GM12878 (cell line): ENCODE results near the gene VTI1A. TPM values are rescaled to one million over a fixed set of nuclear protein-coding genes. Genes with fewer than 3 reads are reported as not detected.

ENCODE experiments used
- ATAC-seq: fragments of 200-7000 bp; cut with Tn5 transposase; 3 replicates; pipeline ENCODE4 v1.9.1; 2020; ENCODE audit warnings: mild to moderate bottlenecking, moderate library complexity
- BruUV-seq: library from RNA; stranded (reverse); fragments of 400-500 nt; replicated peaks from 2 replicates; lab custom pipeline; 2021; lab: Mats Ljungman, UMichigan
- CTCF ChIA-PET: fragments of 300-600 bp; sonication (Branson Sonifier 250); formaldehyde crosslinking; extraction: SDS; loops from one replicate; lab custom pipeline; 2021; ENCODE audit warnings: inconsistent platforms; lab: Yijun Ruan, JAX
- POLR2A ChIA-PET: fragments of 350-600 bp; formaldehyde crosslinking; extraction: SDS; loops from one replicate; lab custom pipeline; 2021; ENCODE audit warnings: inconsistent platforms; lab: Charles Lee
- RAD21 ChIA-PET: fragments of 300-600 bp; sonication (Branson Sonifier 250); formaldehyde crosslinking; loops from one replicate; lab custom pipeline; 2023; ENCODE audit warnings: antibody characterized with exemption; ENCODE audit not compliant: unreplicated experiment; lab: Charles Lee
- SMC1A ChIA-PET: fragments of 300-600 bp; sonication (Branson Sonifier 250); formaldehyde crosslinking; loops from one replicate; lab custom pipeline; 2023; ENCODE audit not compliant: unreplicated experiment, uncharacterized antibody; lab: Charles Lee
- DNase-seq: peaks from one replicate; pipeline ENCODE4 v3.0.0-alpha.2; 2011; ENCODE audit warnings: low read depth, low spot score
- FAIRE-seq: peaks from 3 replicates; lab custom pipeline; 2011; peaks lifted over from hg19 to GRCh38; lab: Jason Lieb, UNC
- H2AFZ ChIP-seq: 2 replicates; pipeline ENCODE4 v1.6.0; 2011; ENCODE audit warnings: low read depth, low read length, control low read depth; ENCODE audit not compliant: control insufficient read depth
- H3K27ac ChIP-seq: 2 replicates; pipeline ENCODE4 v1.5.1; 2011; ENCODE audit warnings: control low read depth; ENCODE audit not compliant: control insufficient read depth, insufficient read depth
- H3K27me3 ChIP-seq, 2 experiments: replicated peaks in 1 of 2; 2 replicates each; pipeline versions ENCODE4 v1.6.0 to v1.6.1; 2011; ENCODE audit warnings: low read length in 1 of 2; ENCODE audit not compliant: control insufficient read depth in 2 of 2, insufficient read depth in 2 of 2
- H3K36me3 ChIP-seq, 2 experiments: 2 replicates each; pipeline ENCODE4 v1.5.1; 2011; ENCODE audit warnings: low read length in 1 of 2; ENCODE audit not compliant: control insufficient read depth in 2 of 2, insufficient read depth in 2 of 2
- H3K4me1 ChIP-seq: 2 replicates; pipeline ENCODE4 v1.6.1; 2011; ENCODE audit warnings: mild to moderate bottlenecking, low read length, moderate library complexity, mixed read lengths; ENCODE audit not compliant: control insufficient read depth, insufficient read depth
- H3K4me2 ChIP-seq: 2 replicates; pipeline ENCODE4 v1.6.0; 2011; ENCODE audit warnings: control low read depth; ENCODE audit not compliant: control insufficient read depth, insufficient read depth
- H3K4me3 ChIP-seq: fragments of 200-600 bp; sonication (generic); 2 replicates; pipeline ENCODE4 v1.5.1; 2016
- H3K79me2 ChIP-seq: 2 replicates; pipeline ENCODE4 v1.6.0; 2011; ENCODE audit warnings: low read length; ENCODE audit not compliant: control insufficient read depth, insufficient read depth
- H3K9ac ChIP-seq: 2 replicates; pipeline ENCODE4 v1.8.0; 2011; ENCODE audit warnings: low read length, control low read depth, mixed read lengths; ENCODE audit not compliant: control insufficient read depth, insufficient read depth
- H3K9me3 ChIP-seq: replicated peaks from 3 replicates; pipeline ENCODE4 v1.5.1; 2011; ENCODE audit warnings: mild to moderate bottlenecking, low read length; ENCODE audit not compliant: control insufficient read depth, insufficient read depth
- H4K20me1 ChIP-seq: 2 replicates; pipeline ENCODE4 v1.6.0; 2011; ENCODE audit not compliant: control insufficient read depth, insufficient read depth
- BCL3 ChIP-seq: IDR thresholded peaks from 2 replicates; pipeline ENCODE4 v1.6.1; 2011; ENCODE audit warnings: borderline replicate concordance, low read depth, mild to moderate bottlenecking, moderate library complexity, low read length; ENCODE audit not compliant: insufficient read depth, poor library complexity, severe bottlenecking
- CEBPB ChIP-seq, 2 experiments: fragments of 150-350 bp in 1 of 2; IDR thresholded peaks; 2 replicates each; pipeline ENCODE4 v1.6.1; 2012 to 2014; ENCODE audit warnings: low read depth in 2 of 2, low read length in 2 of 2, borderline replicate concordance in 1 of 2, inconsistent platforms in 1 of 2
- CHD1 ChIP-seq: IDR thresholded peaks from 2 replicates; pipeline ENCODE4 v1.6.1; 2012; ENCODE audit warnings: low read depth, low read length, improper control_type of control experiment
- IKZF1 ChIP-seq: fragments of 450-650 bp; conservative IDR thresholded peaks from 2 replicates; pipeline ENCODE4 v1.6.1; 2017; ENCODE audit warnings: antibody characterized with exemption, mild to moderate bottlenecking
- MLLT1 ChIP-seq: fragments of 450-650 bp; IDR thresholded peaks from 2 replicates; pipeline ENCODE4 v1.6.1; 2016; ENCODE audit warnings: mild to moderate bottlenecking
- NR2F1 ChIP-seq: fragments of 450-650 bp; conservative IDR thresholded peaks from 2 replicates; pipeline ENCODE4 v1.6.1; 2017; ENCODE audit warnings: mild to moderate bottlenecking
- RCOR1 ChIP-seq: conservative IDR thresholded peaks from 2 replicates; pipeline ENCODE4 v1.6.1; 2012; ENCODE audit warnings: low read depth, low read length, improper control_type of control experiment
- SKIL ChIP-seq: fragments of 450-650 bp; IDR thresholded peaks from 2 replicates; pipeline ENCODE4 v1.6.1; 2017; ENCODE audit warnings: mild to moderate bottlenecking, low read depth, inconsistent platforms; ENCODE audit not compliant: poor library complexity, severe bottlenecking
- SMAD5 ChIP-seq: IDR thresholded peaks from 2 replicates; pipeline ENCODE4 v1.6.1; 2016; ENCODE audit warnings: antibody characterized with exemption, low read depth
- SREBF2 ChIP-seq: IDR thresholded peaks from 2 replicates; pipeline ENCODE4 v1.6.1; 2012; ENCODE audit warnings: mild to moderate bottlenecking, low read length
- SUZ12 ChIP-seq: fragments of 200-600 bp; sonication (generic); IDR thresholded peaks from one replicate; pipeline ENCODE4 v1.6.1; 2018; ENCODE audit warnings: antibody characterized with exemption, mild to moderate bottlenecking; ENCODE audit not compliant: unreplicated experiment
- ZBTB4 ChIP-seq: fragments of 450-650 bp; formaldehyde crosslinking; IDR thresholded peaks from 2 replicates; pipeline ENCODE4 v1.4.0; 2022; ENCODE audit warnings: mild to moderate bottlenecking, moderate library complexity
- WGBS: methylation state at CpG from one replicate; pipeline ENCODE4 v1.1.6; 2016; ENCODE audit warnings: low lambda C conversion rate; ENCODE audit not compliant: insufficient replicate concordance, insufficient coverage; ENCODE audit errors: missing lambda C conversion rate; 5-methylcytosine and 5-hydroxymethylcytosine counted together
- in situ Hi-C: fragments of 300-500 bp; cut with MboI; formaldehyde crosslinking; loops from 9 replicates; pipeline ENCODE4 v1.14.3; 2018; ENCODE audit warnings: mixed read lengths
- intact Hi-C: fragments of 100-400 bp; cut with micrococcal nuclease; formaldehyde crosslinking; loops from one replicate; pipeline ENCODE4 v1.14.2; 2022; ENCODE audit not compliant: unreplicated experiment
- polyA plus RNA-seq, 11 experiments: library from polyadenylated mRNA; depleted of rRNA in 4 of 11; unstranded in 6 of 11; stranded (reverse) in 5 of 11; fragments of >200 nt; fragmentation: Nextera tagmentation in 4 of 11; fragmentation: Illumina TruSeq in 1 of 11; extraction: Ambion mirVana in 4 of 11; extraction: Trizol in 1 of 11; gene quantifications; 1 replicate in 1 of 11; 2 replicates in 10 of 11; pipeline versions ENCODE4 v1.2.1 to v1.2.3, GENCODE V29; 2011 to 2016; ENCODE audit warnings: inconsistent platforms in 2 of 11, missing spikeins in 2 of 11, low read depth in 1 of 11
- total RNA-seq, 4 experiments: library from RNA; depleted of rRNA in 3 of 4; stranded (reverse); fragments of >200 nt in 3 of 4; fragmentation: Illumina TruSeq in 1 of 4; extraction: Trizol in 1 of 4; gene quantifications; 2 replicates each; pipeline versions ENCODE4 v1.2.1 to v1.2.3, GENCODE V29; 2013 to 2021

The VTI1A gene
- total and polyA plus RNA-seq, 10 of the 15 experiments (the other 5 are each of a cell fraction or from before 2014, with no cell fraction given), result 12.4 to 43.2 (median 27.5) TPM

GRCh38 chr10:112775381-112775780, 328.4 kb downstream of the VTI1A start:
- intact Hi-C loops, result no loop called here
- H3K79me2 ChIP-seq, result no peaks in the 10 kb centered on the region
- H3K4me1 ChIP-seq, result no peaks in the 10 kb centered on the region
- WGBS, result 98% methylated on average over 2 of the region's 2 CpGs
- ChIA-PET CTCF (no interaction called here), RAD21 (no interaction called here), POLR2A (interaction anchor here (0.5 kb wide), 1 partner anchor 170 kb away, joined by 5 read pairs; no protein-coding TSS in a partner anchor), SMC1A (no interaction called here)
- no peak for DNase-seq
- no peak overlapping the region for H2AFZ ChIP-seq
- in situ Hi-C loops, result no loop called here
- no peak overlapping the region for H3K9ac ChIP-seq
- no peak for FAIRE-seq
- H3K9me3 ChIP-seq, result no peaks in the 10 kb centered on the region
- H4K20me1 ChIP-seq, result no peaks in the 10 kb centered on the region
- H3K27me3 ChIP-seq, result no peaks in the 10 kb centered on the region
- H3K4me2 ChIP-seq, result no peak overlapping the region
- TF ChIP-seq CHD1, result no peak
- TF ChIP-seq SMAD5, result no peak
- no peak for TF ChIP-seq RCOR1
- no peak for TF ChIP-seq IKZF1
- no peak for TF ChIP-seq CEBPB (IDR thresholded peaks at IDR 0.05; ENCODE audit: borderline replicate concordance in 1 of 2, low read depth in 2 of 2, low read length in 2 of 2)
- TF ChIP-seq SUZ12, result no peak
- no peak for TF ChIP-seq MLLT1
- no peak for TF ChIP-seq BCL3
- TF ChIP-seq NR2F1, result no peak
- no peak for TF ChIP-seq SREBF2
- TF ChIP-seq ZBTB4 (CRISPR knock-in tag), result no peak
- no peak for TF ChIP-seq SKIL
- H3K36me3 ChIP-seq, result no peaks in the 10 kb centered on the region
- no peak overlapping the region for H3K27ac ChIP-seq
- no peak overlapping the region for H3K4me3 ChIP-seq
- no TSS peak for BruUV-seq
- no peak for ATAC-seq
